HCT116 (cell line): ENCODE results near the gene MYL4. TPM values are rescaled to one million over a fixed set of nuclear protein-coding genes. Genes with fewer than 3 reads are reported as not detected.

Source experiments
- total RNA-seq: library from RNA; stranded (reverse); gene quantifications from one replicate; pipeline ENCODE4 v1.2.1, GENCODE V29; 2021; ENCODE audit not compliant: unreplicated experiment

Gene MYL4
- total RNA-seq, 1 experiment from 2014 or later = 0.32 TPM

Other genes with a start within 250 kb of the MYL4 start
- not detected for gene RPRML, start 230.1 kb upstream of the MYL4 start, total RNA-seq
- 191 TPM for gene CDC27, start 20.1 kb upstream of the MYL4 start, total RNA-seq
- gene ITGB3, start 44.5 kb downstream of the MYL4 start, total RNA-seq = not detected
- not detected for gene EFCAB13, start 114.6 kb downstream of the MYL4 start, total RNA-seq